ENCODE results near the gene ADGRV1.

The ADGRV1 gene

DNA sequence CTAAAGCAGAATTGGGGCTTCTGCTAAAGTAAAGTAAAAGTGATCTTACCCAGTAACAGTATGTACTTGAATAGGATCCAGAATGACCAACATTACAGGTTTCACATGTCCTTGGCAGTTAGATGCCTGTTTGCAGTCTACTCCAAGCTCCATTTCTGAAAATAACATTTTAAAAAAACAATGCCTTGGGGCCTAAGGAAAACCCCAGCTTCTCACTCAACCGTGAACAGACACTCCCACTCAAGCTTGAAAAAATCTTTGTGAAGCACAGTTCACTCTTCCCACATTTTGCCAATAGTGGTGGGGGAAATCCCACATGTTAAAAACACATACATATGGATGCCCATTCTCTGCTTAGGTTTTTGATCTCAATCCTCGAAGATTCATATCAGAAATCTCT is 520.4 kb downstream of the ADGRV1 start:
- DNase-seq, result no peak

DNA sequence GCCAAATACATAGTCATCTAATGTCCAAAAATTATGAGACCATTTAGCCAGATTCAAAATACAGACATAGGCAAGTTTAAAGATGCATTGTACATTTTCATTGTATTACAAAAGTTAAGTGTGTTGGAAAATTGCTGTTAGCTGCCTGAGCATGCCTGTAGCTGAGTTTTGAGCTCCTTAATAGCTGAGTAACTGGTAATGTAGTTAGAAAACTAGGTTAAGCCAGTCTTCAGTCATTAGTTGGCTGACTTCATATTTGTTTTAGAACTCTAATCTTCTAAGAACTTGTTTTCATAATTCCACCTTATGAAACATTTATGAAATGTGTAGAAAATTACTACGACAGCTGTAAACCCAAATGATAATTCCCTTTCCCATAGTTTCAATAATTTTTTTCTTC is 531.2 kb downstream of the ADGRV1 start:
- no peak for DNase-seq

DNA sequence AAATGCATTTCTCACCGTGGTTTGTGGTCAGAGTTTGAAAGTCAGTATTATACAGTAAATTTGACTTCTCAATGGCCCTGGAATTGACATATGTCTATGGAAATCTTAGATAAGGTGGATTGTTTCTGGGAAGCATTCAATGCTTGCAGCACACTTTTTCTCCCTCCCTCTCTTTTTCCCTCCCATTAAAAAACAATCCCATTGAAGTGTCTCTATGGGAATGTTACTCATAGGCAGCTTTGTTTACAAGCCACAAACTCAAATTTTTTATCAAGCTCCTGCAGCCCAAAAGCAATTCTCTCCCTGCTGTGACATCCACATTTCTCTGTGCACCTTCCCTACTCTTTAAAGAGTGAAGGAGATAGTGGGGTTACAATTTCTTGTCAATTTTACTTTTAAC is 532.4 kb downstream of the ADGRV1 start:
- no peak for DNase-seq

DNA sequence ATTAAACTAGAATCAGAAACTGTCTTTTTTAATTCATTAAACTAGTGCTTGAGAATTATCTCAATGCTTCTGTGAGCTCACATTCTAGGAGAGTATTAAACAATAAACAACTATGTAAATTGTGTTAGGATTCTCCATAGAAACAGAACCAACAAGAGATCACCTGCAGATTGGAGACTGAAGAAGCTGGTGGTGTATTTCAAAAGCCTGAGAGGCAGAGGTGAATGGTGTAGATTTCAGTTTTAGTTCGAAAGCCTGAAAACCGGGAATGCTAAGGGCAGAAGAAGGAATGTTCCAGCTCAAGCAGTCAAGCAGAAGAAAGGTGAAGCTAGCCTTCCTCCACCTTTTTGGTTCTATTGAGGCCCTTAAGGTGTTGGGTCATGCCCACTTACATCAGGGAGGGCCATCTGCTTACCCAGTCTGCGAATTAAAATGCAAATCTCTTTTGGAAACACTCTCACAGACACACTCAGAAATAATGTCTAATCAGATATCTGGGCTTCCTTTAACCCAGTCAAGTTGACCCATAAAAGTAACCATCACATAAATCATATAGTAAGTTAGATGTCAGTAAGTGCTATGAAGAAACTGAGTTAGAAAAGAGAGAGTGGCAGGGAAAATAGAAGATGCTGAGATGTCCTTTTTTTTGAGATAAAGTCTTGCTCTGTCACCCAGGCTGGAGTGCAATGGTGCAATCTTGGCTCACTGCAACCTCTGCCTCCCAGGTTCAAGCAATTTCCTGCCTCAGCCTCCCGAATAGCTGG is 533.1 kb downstream of the ADGRV1 start:
- no peak for DNase-seq

DNA sequence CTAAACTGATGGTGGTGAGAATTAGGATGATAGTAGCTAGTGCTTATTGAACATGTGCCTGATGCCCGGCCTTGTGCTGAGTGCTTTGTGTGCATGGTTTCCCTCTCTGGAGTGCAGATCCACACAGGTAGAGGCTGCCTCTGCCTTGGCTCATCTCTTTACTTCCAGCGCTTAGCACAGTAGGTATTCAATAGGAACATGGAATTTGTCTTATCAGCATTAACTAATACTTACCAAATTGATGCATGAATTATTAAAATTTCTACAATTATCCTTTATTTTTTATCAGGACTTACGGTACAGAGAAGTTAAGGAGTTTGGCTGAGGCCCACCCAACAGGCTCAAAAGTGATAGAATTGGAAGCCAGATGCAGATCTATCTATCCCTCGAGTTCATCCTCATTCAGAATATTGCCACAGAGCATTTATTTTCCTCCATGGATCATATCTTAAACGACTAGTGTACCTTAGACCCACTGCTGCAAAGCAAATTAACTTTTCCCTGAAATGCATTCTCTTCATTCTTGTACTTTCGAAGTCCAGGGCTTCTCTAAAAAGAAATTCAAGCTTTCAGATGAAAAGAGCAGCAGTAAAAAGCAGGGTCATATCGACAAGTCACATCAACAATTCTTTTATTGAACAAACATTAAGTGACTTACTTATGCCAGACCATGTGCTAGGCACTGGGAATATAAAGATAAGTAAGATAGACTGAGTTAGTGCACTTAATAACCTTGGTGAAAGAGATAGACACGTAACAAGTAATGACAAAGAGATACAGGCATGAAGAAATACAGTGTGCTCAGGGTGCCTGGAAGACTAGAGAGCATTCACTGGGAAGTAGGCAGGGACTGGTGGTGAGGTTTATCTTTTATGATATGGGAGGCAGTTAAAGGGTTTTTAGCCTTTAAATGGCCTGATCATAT is 534.5 kb downstream of the ADGRV1 start:
- no peak for DNase-seq

DNA sequence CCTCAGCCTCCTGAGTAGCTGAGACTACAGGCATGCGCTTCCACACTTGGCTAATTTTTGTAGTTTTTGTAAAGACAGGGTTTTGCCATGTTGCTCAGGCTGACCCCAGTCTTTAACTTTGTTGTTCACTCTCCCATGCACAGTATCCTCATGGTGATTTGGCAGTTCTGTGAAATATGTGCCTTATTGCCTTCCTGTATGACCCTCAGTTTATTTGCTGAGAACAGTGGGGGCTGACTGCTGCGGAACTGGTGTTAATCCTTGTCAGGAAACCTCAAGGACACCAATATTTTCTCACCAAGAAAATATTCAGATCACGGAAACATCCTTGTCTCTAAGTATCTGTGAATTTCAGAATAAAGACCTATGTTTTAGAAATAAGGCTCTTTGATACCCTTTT is 536.7 kb downstream of the ADGRV1 start:
- DNase-seq, result no peak

DNA sequence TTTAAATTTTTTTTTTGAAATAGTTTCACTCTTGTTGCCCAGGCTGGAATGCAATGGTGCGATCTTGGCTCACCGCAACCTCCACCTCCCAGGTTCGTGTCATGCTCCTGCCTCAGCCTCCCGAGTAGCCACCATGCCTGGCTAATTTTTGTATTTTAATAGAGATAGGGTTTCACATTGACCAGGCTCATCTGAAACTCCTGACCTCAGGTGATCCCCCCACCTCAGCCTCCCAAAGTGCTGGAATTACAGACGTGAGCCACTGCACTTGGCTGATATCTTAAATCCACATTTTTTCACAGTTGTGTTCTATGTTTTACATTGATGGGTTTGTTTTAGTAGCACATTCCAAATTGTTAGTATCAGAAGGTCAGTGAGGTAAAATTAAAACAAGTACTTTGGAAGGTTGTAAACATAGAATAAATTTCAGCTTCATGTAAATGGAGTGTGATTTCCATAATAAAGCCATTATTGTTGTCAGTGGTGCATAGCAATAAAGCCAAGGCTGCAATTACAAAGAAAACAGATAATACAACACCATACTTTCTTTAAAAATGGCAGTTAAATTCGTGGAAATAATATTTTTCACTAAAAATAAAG is 537.3 kb downstream of the ADGRV1 start:
- DNase-seq, result no peak

DNA sequence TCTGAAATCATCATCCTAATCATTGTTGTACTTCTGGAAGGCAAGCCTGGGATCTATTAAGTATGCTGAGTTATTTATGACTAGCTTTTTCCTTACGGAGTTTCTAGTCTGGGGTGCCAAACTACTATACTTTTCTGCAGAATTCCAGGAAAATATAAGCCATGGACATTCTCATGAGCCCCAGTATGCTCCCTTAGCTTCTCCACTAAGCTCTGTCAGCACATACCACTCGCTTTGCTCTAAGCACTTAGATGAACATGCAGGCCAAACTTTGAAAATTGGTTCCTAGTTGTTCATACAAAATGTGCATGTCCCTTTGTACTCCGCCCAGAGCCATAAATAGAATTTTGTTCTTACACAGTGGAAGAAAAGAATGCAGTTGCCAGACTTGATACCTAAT is 539.9 kb downstream of the ADGRV1 start:
- no peak for DNase-seq

DNA sequence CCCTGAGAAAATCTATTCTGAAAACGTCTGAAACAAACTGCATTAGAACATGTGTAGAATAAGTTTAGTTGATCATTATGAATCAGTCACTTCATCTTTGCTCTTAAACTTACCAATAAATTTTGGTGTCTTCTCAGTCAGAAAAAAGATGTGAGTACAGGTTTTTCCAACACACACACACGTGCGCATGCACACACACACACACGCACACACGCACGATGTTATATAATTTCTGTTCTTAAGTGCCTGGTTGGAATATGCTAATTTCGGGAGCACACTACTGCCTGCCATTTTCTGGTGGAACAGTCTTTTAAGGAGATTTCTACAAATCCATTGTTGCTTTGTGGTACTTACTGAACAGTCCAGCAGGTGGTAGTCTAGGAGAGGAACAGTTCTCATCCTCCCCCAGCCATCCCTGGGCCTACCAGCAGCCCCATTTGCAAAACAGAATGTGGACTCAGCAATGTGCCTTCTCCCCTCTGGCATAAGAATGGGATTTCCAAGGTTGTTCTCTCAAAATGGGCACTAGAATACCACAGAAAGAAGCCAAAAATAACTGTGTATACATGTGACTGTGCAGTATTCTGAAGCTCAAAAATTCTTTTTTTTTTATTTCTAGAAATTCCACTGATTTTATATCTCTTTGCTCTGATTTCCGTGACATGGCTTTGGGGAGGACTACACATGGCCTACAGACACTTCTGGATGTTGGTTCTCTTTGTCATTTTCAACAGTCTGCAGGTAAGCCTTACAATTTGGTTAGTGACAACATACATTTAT is 543.2 kb downstream of the ADGRV1 start:
- no peak for DNase-seq

DNA sequence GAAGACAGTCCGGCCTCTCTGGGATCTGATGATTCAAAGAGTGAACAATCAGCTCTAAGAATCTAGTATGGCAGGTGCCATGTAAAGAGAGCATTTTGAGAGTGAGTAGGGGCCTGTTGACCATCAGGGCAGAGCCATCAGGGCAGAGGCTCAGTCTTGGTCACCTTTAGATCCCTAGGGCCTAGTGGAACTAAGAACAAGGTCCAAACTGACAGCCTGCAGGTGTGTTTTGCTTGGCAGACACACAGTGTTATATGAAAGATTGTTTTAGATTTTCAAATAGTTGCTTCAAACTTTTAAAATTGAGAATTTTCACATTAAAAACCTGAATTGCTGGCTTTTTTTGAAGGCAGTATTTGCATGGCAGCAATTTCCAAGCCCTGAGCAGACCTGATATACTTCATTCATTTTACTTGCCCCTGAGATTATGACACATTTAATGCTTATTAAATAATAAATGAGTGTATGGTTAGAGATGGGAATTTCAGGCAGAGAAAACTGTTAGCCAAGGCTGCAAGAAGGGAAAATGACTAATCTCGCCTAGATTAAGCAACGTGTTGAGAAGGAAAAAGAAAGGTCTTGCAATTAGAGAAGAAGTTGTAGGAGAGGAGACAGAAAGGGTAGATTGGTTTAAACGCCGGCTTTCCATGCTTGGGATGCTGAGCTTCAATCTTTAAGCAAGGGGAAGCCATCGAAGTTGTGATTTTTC is 544.9 kb downstream of the ADGRV1 start:
- DNase-seq, result no peak

DNA sequence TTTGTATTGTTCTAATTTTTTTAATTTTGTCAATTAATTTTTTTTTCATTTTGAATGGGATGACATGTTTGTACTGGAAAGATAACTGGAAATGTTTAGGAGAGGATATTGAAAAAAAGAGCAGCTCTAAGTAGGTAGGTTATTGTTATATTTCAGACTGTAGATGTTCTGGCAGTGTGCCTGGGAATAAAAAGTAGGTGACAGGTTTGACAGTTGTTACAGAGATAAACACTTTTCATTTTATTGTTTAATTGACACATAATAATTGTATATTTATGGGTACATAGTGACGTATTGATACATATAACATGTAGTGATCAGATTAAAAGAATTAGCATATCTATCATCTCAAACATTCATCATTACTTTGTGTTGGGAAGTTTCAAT is 545.5 kb downstream of the ADGRV1 start:
- no peak for DNase-seq

DNA sequence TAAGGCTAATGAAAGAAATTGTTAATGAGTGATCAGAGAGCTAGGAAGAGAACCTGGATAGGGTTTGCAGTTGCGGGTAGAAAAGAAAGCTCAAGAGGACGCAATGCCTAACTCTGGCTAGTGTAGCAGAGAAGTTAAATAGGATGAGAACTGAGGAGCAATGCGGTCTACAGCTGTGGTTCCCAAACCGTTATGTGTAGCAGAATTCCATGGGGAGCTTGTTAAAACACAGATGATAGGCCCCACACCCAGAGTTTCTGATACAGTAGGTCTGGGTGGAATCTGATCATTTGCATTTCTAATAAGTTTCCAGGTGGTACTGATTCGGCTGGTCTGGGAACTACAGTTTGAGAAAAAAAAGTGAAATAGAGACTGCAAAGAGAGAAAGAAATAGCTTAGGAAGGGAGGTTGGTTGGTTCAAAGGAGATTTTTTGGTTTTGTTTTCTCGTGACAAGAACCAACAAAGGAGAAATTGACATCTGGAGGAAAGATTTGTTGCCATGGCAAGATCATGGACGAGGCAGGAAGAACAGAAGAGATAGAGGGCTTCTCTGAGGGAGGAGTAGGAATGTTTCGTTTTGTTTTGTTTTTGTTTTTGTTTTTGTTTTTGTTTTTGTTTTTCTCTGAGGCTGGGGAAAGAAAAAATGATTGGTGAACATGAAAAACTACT is 548.4 kb downstream of the ADGRV1 start:
- no peak for DNase-seq

DNA sequence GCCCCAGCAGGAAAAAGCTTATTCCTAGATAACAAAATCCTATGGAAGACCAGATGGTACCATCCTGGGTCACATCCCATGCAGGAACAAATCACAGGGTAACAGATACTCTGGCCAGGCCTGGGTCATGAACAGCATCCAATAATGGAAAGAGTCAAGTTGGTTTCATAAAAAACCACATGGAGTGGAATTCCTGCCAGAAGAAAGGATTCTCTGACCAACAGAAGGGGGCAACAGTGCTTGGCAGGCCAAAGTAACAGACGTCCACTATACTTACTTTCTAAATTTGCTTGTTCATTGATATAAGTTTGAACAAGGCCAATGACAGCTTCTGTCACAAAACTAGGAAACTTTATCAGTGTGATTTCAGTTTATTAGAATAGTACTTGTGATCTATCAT is 551.0 kb downstream of the ADGRV1 start:
- no peak for DNase-seq

DNA sequence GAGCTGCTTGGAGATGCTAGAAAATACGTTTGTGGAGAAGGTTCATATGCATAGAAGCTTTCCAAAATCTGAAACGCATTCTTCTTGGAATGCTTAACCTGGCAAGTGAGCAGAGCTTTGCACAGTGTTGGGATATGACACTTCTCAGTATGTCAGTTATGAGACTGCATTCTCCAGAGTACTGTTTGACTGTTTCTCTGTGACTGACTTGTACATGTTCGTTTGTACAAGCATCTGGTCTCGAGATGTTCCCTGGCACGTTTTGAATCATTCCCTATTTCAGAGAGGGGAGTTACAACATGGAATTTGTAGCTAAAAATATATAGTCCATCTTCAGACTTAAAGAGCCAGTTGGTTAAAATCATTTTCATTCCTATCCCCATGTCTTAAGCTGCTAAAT is 552.1 kb downstream of the ADGRV1 start:
- DNase-seq, result no peak

DNA sequence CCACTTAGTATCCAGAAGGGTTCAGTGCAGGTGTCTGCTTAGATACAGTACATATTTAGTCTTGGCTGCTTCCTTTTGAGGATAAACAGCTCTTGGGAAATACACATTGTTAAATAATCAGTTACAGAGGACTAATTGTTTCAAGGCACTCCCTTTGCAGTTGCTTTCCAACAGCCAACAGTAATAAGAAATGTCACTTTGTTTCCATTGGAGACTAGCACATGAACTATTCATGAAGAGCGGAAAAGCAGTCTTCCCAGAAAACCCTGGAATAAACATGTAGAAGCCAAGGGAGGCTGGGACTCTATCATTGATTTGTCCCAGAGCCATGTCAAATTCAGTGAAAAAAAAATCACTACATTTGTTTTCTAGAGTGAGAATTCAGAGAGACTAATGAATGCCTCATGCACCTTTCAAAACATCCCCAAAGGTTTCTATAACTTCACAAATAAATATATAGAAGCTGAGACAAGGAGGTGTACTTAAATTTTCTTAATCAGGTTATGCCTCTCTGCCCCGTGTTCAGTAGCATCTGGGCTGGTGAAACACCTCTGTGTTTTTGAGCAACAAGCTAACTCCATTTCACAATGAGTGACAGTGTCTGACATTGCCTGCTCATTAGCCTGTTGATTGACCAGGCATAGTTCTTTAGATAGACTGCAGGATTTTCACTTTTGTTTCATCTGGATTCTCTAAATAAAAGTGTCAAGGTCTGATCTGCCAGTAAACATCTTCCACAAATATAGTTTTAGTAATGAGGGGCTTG is 553.1 kb downstream of the ADGRV1 start:
- DNase-seq, result no peak

DNA sequence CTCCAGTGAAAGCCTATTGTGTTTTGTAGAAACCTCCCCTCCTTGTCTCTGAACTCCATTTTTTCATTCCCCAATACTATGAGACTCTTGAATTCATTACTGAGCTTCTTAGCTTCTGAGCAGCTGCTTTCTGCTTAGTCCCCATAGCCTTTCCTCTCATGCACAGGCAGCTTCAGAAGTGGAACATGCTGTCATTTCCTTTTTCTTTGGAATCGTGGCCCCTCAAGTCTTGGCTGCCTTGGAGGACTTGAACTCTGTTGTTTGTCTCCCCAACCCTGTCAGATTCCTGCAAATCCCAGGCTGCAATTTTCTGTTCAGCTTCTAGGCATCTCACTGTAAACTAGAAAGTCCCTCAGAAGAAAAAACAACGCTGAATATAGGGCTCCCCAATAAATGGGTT is 556.1 kb downstream of the ADGRV1 start:
- DNase-seq, result no peak

DNA sequence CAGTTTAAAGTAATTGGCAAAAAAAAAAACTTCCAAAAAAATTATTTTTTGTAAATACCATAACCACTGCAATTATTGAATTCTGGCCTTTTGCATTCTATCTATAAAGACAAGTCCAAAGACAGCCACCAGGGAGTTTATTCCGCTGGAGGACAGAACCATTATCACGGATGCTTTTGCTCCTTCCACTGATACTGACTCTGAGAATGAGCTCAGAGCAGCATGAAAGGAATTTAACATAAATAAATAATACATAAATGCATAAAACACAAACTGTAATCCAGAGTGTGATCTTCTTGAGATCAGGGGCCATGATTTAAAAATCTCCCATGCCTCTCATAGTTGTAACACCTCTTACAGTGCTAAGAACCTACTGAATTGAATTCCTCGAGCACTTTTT is 559.8 kb downstream of the ADGRV1 start:
- no peak for DNase-seq

DNA sequence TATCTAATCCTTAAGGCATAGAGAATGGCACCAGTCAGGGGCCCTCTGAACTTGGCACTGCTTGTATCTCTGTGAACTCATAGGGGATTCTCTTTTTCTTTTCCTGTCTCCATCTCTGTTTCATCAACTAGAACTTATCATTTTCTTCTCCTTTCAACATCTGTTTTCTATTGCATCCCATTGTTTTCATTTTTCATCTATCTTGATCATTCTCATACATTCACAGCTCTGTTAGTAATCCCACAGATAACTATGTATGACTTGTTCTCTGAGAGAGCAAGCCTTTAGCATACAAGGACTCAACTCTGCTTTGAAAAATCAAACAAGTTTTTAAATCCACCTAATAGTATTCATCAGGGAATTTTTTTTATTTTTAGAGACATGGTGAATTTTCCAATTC is 560.2 kb downstream of the ADGRV1 start:
- DNase-seq, result no peak

DNA sequence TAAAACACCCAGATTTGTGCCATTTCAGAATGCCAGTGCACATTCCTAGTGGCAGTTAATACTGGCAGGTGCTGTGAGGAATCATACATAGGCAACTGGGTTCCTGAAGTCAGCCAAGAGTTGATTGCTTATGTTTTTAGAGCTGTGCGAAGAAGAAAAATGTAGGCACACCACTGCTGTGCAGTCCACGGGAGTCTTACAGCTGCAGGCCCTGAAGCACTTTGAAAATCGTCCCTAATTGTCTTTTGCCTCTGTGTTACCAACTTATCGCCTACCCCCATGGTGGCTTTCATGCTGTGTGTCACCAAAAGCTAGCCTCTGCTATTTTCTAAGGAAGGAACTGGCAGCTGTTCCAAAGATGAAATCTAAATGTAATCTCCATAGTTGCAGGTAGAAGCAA is 560.6 kb downstream of the ADGRV1 start:
- DNase-seq, result no peak

DNA sequence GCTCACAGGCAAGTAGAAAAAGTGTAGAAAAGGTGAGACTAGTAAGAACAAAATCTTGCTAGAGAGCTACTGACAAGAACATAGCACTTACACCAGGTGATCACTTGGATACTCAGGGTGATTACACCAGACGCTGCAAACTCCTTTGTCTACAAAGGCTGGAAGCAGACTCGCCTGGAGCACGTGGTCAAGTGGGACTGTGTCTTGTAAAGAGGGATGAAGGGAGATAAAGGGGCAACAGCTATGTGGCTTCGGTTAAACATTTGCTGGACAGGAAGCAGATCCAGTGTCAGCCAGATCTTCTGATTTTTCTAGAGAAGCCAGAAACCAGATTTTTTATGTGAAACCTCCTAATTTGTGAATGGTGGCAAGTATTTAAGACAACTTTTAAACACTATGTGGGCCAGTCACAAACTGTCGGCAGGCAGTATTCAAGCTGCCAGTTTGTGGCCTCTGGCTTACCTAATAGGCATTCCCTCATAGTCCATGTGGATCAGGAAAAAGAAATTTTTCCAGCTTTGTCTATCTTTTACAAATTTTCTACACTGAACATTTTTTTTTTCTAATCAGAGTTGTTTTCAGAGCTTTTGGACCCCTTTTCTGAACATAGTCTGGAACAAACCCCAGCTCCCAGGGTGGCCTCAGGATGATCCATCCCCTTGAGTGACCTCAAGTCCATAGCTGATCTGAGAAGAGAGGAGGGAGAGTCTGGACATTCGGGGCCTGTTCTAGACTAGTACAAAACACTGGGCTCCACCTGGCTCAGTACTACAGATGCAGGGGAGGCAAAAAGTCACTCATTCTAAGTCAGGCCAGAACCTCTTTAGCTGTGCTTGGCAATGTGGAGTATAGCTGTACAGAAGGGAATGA is 561.6 kb downstream of the ADGRV1 start:
- DNase-seq, result no peak

Measured in KG1 (cell line).